ENCODE measurements around the gene ITPRIP.

The ITPRIP gene

GRCh38 chr10:104340641-104341040, 2.4 kb upstream of the ITPRIP start:
- DNase-seq (ENCODE audit: low read depth): no peak

GRCh38 chr10:104340111-104340526, 1.9 kb upstream of the ITPRIP start:
- DNase-seq (ENCODE audit: low read depth): no peak

- no peak for DNase-seq (ENCODE audit: low read depth)
Observed at GRCh38 chr10:104339469-104340110, 1.3 kb upstream of the ITPRIP start.

GRCh38 chr10:104337521-104337984, 712 bp downstream of the ITPRIP start:
- DNase-seq (ENCODE audit: low read depth): no peak

- DNase-seq (ENCODE audit: low read depth): no peak
Observed at GRCh38 chr10:104336821-104337467, 1.3 kb downstream of the ITPRIP start.

- no peak for DNase-seq (ENCODE audit: low read depth)
Observed at GRCh38 chr10:104334965-104335650, 3.2 kb downstream of the ITPRIP start.

GRCh38 chr10:104334561-104334960, 3.7 kb downstream of the ITPRIP start:
- no peak for DNase-seq (ENCODE audit: low read depth)

- no peak for DNase-seq (ENCODE audit: low read depth)
Observed at GRCh38 chr10:104333728-104334373, 4.4 kb downstream of the ITPRIP start.

GRCh38 chr10:104333032-104333727, 5.1 kb downstream of the ITPRIP start:
- peak; percentile 52 for DNase-seq (ENCODE audit: low read depth)

- no peak for DNase-seq (ENCODE audit: low read depth)
Observed at GRCh38 chr10:104332243-104333031, 5.8 kb downstream of the ITPRIP start.

- DNase-seq (ENCODE audit: low read depth): no peak
Observed at GRCh38 chr10:104331208-104331838, 6.9 kb downstream of the ITPRIP start.

GRCh38 chr10:104330168-104331110, 7.8 kb downstream of the ITPRIP start:
- no peak for DNase-seq (ENCODE audit: low read depth)

- DNase-seq (ENCODE audit: low read depth): no peak
Observed at GRCh38 chr10:104329735-104330134, 8.5 kb downstream of the ITPRIP start.

- peak; percentile 47 for DNase-seq (ENCODE audit: low read depth)
Observed at GRCh38 chr10:104328896-104329710, 9.2 kb downstream of the ITPRIP start.

- no peak for DNase-seq (ENCODE audit: low read depth)
Observed at GRCh38 chr10:104328646-104328895, 9.7 kb downstream of the ITPRIP start.

- DNase-seq (ENCODE audit: low read depth): no peak
Observed at GRCh38 chr10:104327745-104328645, 10.3 kb downstream of the ITPRIP start.

GRCh38 chr10:104326991-104327610, 11.2 kb downstream of the ITPRIP start:
- DNase-seq (ENCODE audit: low read depth): no peak
